Measurements from ENCODE around the gene PCDHGA4.
"Not testable (repeated sequence)": the region's sequence is repeated elsewhere in the genome, so short reads cannot be mapped to it uniquely, and the experiment has no call there.

Gene PCDHGA4

GRCh38 chr5:141384471-141385267, 29.8 kb downstream of the PCDHGA4 start:
- no peak for DNase-seq (ENCODE audit: low read depth)

DNA sequence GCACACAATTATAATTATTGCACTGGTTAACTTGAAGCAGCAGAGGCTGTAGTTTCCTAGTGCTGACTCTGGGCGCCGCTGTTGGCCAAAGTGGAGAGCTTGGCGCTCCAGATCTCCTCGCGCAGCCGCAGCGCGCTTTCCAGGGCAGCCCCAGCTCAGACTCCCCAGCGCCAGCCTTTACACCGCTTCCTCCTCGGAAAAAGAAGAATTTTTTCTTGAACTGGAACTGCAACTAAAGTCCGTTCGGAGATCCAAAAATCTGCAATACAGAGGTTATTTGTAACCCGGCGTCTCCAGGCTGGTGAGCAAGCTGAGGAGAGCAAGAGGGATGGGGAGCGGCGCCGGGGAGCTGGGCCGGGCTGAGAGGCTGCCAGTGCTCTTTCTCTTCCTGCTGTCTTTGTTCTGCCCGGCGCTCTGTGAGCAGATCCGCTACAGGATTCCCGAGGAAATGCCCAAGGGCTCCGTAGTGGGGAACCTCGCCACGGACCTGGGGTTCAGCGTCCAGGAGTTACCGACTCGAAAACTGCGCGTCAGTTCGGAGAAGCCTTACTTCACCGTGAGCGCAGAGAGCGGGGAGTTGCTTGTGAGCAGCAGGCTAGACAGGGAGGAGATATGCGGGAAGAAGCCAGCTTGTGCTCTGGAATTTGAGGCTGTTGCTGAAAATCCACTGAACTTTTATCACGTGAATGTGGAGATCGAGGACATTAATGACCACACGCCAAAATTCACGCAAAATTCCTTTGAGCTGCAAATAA, 32.9 kb downstream of the PCDHGA4 start, which contains the start of gene PCDHGB4:
PCDHGB4 (plus strand) TSS at position 142 of the 755 bp plus-strand sequence; CDS start at position 329, 187 bp downstream.
- not testable (repeated sequence) for DNase-seq (ENCODE audit: low read depth)

DNA sequence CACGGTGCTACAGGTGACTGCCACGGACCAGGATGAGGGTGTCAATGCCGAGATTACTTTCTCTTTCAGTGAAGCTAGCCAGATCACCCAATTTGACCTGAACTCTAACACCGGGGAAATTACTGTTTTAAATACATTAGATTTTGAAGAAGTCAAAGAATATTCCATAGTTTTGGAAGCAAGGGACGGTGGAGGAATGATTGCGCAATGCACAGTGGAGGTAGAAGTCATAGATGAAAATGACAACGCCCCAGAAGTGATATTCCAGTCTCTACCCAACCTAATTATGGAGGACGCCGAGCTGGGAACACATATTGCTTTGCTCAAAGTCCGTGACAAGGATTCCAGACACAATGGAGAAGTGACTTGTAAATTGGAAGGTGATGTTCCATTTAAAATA, 33.8 kb downstream of the PCDHGA4 start:
- no peak for DNase-seq (ENCODE audit: low read depth)

DNA sequence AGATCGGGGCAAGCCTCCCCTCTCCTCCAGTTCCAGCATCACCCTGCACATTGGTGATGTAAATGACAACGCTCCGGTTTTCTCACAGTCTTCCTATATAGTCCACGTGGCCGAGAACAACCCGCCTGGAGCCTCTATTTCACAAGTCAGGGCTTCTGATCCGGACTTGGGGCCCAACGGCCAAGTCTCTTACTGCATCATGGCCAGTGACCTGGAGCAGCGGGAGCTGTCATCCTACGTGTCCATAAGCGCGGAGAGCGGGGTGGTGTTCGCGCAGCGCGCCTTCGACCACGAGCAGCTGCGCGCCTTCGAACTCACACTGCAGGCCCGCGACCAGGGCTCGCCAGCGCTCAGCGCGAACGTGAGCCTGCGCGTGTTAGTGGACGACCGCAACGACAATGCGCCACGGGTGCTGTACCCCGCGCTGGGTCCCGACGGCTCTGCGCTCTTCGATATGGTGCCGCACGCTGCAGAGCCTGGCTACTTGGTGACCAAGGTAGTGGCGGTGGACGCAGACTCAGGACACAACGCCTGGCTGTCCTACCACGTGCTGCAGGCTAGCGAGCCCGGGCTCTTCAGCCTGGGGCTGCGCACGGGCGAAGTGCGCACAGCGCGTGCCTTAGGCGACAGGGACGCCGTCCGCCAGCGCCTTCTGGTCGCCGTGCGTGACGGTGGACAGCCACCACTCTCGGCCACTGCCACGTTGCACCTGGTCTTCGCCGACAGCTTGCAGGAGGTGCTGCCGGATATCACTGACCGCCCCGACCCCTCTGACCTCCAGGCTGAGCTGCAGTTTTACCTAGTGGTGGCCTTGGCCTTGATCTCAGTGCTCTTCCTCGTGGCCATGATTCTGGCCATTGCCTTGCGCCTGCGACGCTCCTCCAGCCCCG, 34.6 kb downstream of the PCDHGA4 start:
- no peak for DNase-seq (ENCODE audit: low read depth)

DNA sequence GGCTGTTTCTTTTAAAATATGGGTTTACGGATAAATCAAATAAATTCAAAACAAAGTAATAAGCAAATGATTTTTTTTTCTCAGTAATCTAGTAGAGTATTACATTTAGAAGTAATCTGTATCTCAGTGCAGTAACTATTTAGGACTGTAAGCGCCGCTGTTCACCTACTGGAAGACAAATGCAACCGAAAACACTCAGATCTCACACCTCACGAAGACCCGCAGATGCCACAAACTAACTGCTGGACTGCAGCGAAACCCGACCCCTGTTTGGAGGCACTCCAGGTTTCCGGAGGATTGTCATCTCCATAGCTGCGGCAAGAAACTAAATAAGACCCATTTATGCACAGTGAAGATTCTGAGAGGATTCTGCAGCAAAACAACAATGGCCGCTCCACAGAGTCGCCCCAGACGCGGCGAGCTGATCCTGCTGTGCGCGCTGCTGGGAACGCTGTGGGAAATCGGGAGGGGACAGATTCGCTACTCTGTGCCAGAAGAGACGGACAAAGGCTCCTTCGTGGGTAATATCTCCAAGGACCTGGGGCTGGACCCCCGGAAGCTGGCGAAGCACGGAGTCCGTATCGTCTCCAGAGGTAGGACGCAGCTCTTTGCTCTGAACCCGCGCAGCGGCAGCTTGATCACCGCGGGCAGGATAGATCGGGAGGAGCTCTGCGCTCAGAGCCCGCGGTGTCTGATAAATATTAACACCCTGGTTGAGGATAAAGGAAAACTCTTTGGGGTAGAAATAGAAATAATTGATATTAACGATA, 37.8 kb downstream of the PCDHGA4 start, which contains the start of gene PCDHGA8:
PCDHGA8 (plus strand) TSS at position 205 of the 770 bp plus-strand sequence; CDS start at position 386, 181 bp downstream.
- no peak for DNase-seq (ENCODE audit: low read depth)

DNA sequence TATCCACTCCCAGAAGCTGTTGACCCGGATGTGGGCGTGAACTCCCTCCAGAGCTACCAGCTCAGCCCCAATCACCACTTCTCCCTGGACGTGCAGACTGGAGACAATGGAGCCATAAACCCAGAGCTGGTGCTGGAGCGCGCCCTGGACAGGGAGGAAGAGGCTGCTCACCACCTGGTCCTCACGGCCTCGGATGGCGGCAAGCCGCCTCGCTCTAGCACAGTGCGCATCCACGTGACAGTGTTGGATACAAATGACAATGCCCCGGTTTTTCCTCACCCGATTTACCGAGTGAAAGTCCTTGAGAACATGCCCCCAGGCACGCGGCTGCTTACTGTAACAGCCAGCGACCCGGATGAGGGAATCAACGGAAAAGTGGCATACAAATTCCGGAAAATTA, 38.4 kb downstream of the PCDHGA4 start:
- DNase-seq (ENCODE audit: low read depth), result no peak

DNA sequence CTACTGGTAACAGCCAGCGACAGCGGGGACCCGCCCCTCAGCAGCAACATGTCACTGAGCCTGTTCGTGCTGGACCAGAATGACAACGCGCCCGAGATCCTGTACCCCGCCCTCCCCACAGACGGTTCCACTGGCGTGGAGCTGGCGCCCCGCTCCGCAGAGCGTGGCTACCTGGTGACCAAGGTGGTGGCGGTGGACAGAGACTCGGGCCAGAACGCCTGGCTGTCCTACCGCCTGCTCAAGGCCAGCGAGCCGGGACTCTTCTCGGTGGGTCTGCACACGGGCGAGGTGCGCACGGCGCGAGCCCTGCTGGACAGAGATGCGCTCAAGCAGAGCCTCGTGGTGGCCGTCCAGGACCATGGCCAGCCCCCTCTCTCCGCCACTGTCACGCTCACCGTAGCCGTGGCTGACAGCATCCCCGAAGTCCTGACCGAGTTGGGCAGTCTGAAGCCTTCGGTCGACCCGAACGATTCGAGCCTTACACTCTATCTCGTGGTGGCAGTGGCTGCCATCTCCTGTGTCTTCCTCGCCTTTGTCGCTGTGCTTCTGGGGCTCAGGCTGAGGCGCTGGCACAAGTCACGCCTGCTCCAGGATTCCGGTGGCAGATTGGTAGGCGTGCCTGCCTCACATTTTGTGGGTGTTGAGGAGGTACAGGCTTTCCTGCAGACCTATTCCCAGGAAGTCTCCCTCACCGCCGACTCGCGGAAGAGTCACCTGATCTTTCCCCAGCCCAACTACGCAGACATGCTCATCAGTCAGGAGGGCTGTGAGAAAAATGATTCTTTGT, 39.8 kb downstream of the PCDHGA4 start:
- DNase-seq (ENCODE audit: low read depth), result not testable (repeated sequence)

GRCh38 chr5:141397756-141398551, 43.1 kb downstream of the PCDHGA4 start, which contains the start of gene PCDHGB5:
TSS of gene PCDHGB5 (plus strand) at chr5:141397947. CDS start at chr5:141398128, 181 bp downstream.
- not testable (repeated sequence) for DNase-seq (ENCODE audit: low read depth)

DNA sequence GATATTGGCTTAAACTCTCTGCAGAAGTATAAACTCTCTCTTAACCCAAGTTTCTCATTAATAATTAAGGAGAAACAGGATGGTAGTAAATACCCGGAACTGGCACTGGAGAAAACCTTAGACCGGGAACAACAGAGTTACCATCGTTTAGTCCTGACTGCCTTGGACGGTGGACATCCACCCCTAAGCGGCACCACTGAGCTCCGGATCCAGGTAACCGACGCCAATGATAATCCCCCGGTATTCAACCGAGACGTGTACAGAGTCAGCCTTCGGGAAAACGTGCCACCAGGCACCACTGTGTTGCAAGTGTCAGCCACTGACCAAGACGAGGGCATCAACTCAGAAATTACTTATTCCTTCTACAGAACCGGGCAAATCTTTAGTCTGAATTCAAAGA, 43.8 kb downstream of the PCDHGA4 start:
- DNase-seq (ENCODE audit: low read depth), result no peak

- no peak for DNase-seq (ENCODE audit: low read depth)
Measured at GRCh38 chr5:141399555-141400258, 44.9 kb downstream of the PCDHGA4 start.

DNA sequence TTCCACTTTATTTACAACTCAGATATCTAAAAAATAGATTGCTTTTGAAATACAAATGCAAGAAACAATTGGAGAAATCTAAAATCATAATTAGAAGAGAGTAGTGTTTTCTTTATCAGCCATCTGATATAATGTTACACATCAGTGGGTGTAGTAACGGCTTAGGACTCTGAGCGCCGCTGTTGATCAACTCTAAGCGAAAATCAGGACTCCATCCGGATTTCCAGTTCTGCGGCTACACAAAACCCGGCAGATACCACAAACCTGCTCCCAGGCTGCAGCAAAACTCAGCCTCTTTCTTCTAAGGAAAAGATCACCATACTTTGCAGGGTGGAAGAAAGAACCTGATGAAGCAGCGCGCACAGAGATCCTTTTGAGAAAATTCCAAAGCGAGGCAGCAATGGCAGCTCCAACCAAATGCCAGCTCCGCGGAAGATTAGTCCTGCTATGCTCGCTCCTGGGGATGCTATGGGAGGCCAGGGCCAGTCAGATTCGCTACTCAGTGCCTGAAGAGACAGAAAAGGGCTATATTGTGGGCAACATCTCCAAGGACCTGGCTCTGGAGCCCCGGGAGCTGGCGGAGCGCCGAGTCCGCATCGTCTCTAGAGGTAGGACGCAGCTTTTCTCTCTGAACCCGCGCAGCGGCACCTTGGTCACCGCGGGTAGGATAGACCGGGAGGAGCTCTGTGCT, 47.9 kb downstream of the PCDHGA4 start, which contains the start of gene PCDHGA9:
PCDHGA9 (plus strand) TSS at position 226 of the 691 bp plus-strand sequence; CDS start at position 401, 175 bp downstream.
- DNase-seq (ENCODE audit: low read depth), result no peak

DNA sequence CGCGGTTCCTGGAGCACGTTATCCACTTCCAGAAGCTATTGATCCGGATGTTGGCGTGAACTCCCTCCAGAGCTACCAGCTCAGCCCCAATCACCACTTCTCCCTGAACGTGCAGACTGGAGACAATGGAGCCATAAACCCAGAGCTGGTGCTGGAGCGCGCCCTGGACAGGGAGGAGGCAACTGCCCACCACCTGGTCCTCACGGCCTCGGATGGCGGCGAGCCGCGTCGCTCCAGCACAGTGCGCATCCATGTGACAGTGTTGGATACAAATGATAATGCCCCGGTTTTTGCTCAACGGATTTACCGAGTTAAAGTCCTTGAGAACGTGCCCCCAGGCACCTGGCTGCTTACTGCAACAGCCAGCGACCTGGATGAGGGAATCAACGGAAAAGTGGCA, 48.6 kb downstream of the PCDHGA4 start:
- no peak for DNase-seq (ENCODE audit: low read depth)
